Smooth muscle cell (in vitro differentiated cells): ENCODE data around the gene CFL1. TPM values are rescaled to one million over a fixed set of nuclear protein-coding genes. Genes with fewer than 3 reads are reported as not detected.

Experiments
- DNase-seq: peaks from one replicate; lab custom pipeline; 2025; ENCODE audit not compliant: unreplicated experiment; lab: John Stamatoyannopoulos, UW
- H2AFZ ChIP-seq: fragments of 200-600 bp; sonication (generic); 2 replicates; pipeline ENCODE4 v1.6.0; 2016; ENCODE audit warnings: antibody characterized with exemption, low read depth, mild to moderate bottlenecking
- H3F3A ChIP-seq: fragments of 200-600 bp; sonication (generic); 2 replicates; pipeline ENCODE4 v1.6.0; 2017; ENCODE audit warnings: antibody characterized with exemption, low read depth
- H3K27ac ChIP-seq: fragments of 200-600 bp; sonication (generic); 2 replicates; pipeline ENCODE4 v1.5.1; 2016; ENCODE audit warnings: low read depth, mild to moderate bottlenecking
- H3K27me3 ChIP-seq: fragments of 200-600 bp; sonication (generic); 2 replicates; pipeline ENCODE4 v1.6.1; 2016; ENCODE audit warnings: low read depth, mild to moderate bottlenecking
- H3K36me3 ChIP-seq: fragments of 200-600 bp; sonication (generic); 2 replicates; pipeline ENCODE4 v1.5.1; 2016; ENCODE audit warnings: low read depth
- H3K4me1 ChIP-seq: fragments of 200-600 bp; sonication (generic); 2 replicates; pipeline ENCODE4 v1.5.1; 2016; ENCODE audit warnings: low read depth
- H3K4me2 ChIP-seq: fragments of 200-600 bp; sonication (generic); 2 replicates; pipeline ENCODE4 v1.6.0; 2016; ENCODE audit warnings: mild to moderate bottlenecking
- H3K4me3 ChIP-seq: fragments of 200-600 bp; sonication (generic); 2 replicates; pipeline ENCODE4 v1.5.1; 2016; ENCODE audit warnings: mild to moderate bottlenecking
- H3K79me2 ChIP-seq: fragments of 200-600 bp; sonication (generic); 2 replicates; pipeline ENCODE4 v1.6.0; 2016; ENCODE audit warnings: low read depth, mild to moderate bottlenecking
- H3K9ac ChIP-seq: fragments of 200-600 bp; sonication (generic); 2 replicates; pipeline ENCODE4 v1.6.0; 2016; ENCODE audit warnings: low read depth
- H3K9me3 ChIP-seq: fragments of 200-600 bp; sonication (generic); replicated peaks from 2 replicates; pipeline ENCODE4 v1.5.1; 2016; ENCODE audit warnings: low read depth
- H4K20me1 ChIP-seq: fragments of 200-600 bp; sonication (generic); 2 replicates; pipeline ENCODE4 v1.6.0; 2016; ENCODE audit warnings: low read depth
- CTCF ChIP-seq: fragments of 200-600 bp; sonication (generic); IDR thresholded peaks from 2 replicates; pipeline ENCODE4 v1.5.1; 2017; ENCODE audit warnings: borderline replicate concordance, mild to moderate bottlenecking, antibody characterized with exemption; ENCODE audit not compliant: insufficient read depth, poor library complexity, severe bottlenecking
- WGBS: methylation state at CpG from one replicate; pipeline ENCODE4 v1.1.7; 2016; ENCODE audit warnings: low lambda C conversion rate; 5-methylcytosine and 5-hydroxymethylcytosine counted together
- polyA plus RNA-seq: library from polyadenylated mRNA; unstranded; fragments of >200 nt; fragmentation: Nextera tagmentation; extraction: Ambion mirVana; gene quantifications from 2 replicates; pipeline ENCODE4 v1.2.1, GENCODE V29; 2016
- total RNA-seq: library from RNA; depleted of rRNA; stranded (reverse); fragments of >200 nt; gene quantifications from 2 replicates; pipeline ENCODE4 v1.2.3, GENCODE V29; 2014

The CFL1 gene
- total and polyA plus RNA-seq, 2 experiments from 2014 or later, result 1,255 to 3,052 TPM

GRCh38 chr11:65896034-65896999 lies 38.3 kb upstream of the CFL1 start:
- Histone ChIP-seq H3F3A (peaks cover 15% of the 10 kb centered on the region), H3K4me3 (no peak overlapping the region), H3K9ac (no peak overlapping the region), H3K79me2 (peaks cover 70% of the 10 kb centered on the region), H4K20me1 (peaks cover 64% of the 10 kb centered on the region), H3K36me3 (no peaks in the 10 kb centered on the region), H3K4me1 (peaks cover 12% of the 10 kb centered on the region), H2AFZ (no peak overlapping the region), H3K27ac (no peak overlapping the region), H3K27me3 (no peaks in the 10 kb centered on the region), H3K9me3 (no peaks in the 10 kb centered on the region), H3K4me2 (no peak overlapping the region)
- 97% methylated on average over 14 of the region's 14 CpGs for WGBS
- no peak for TF ChIP-seq CTCF
- DNase-seq, result no peak

GRCh38 chr11:65895482-65895981 lies 37.6 kb upstream of the CFL1 start:
- H3F3A ChIP-seq, result peaks cover 7% of the 10 kb centered on the region
- DNase-seq, result no peak
- H3K4me3 ChIP-seq, result no peak overlapping the region
- no peaks in the 10 kb centered on the region for H3K36me3 ChIP-seq
- peaks cover 11% of the 10 kb centered on the region for H3K4me1 ChIP-seq
- no peaks in the 10 kb centered on the region for H3K9me3 ChIP-seq
- TF ChIP-seq CTCF, result no peak
- no peaks in the 10 kb centered on the region for H3K27me3 ChIP-seq
- H3K27ac ChIP-seq, result no peak overlapping the region
- H4K20me1 ChIP-seq, result peaks cover 72% of the 10 kb centered on the region
- WGBS, result 90% methylated on average over 5 of the region's 5 CpGs
- no peak overlapping the region for H2AFZ ChIP-seq
- no peak overlapping the region for H3K4me2 ChIP-seq
- H3K79me2 ChIP-seq, result peaks cover 70% of the 10 kb centered on the region
- H3K9ac ChIP-seq, result no peak overlapping the region

- 93% methylated on average over 16 of the region's 16 CpGs for WGBS
- no peak overlapping the region for H3K27ac ChIP-seq
These were observed 36.1 kb upstream of the CFL1 start for GRCh38 chr11:65894034-65894591.

More at GRCh38 chr11:65894034-65894591, 36.1 kb upstream of the CFL1 start:
- no peaks in the 10 kb centered on the region for H3K27me3 ChIP-seq
- H3K36me3 ChIP-seq, result no peaks in the 10 kb centered on the region
- peaks cover 10% of the 10 kb centered on the region for H3F3A ChIP-seq
- no peak overlapping the region for H3K9ac ChIP-seq
- no peak for DNase-seq
- H2AFZ ChIP-seq, result no peak overlapping the region
- H3K4me3 ChIP-seq, result no peak overlapping the region
- H4K20me1 ChIP-seq, result peaks cover 66% of the 10 kb centered on the region
- peaks cover 17% of the 10 kb centered on the region for H3K4me1 ChIP-seq
- H3K9me3 ChIP-seq, result no peaks in the 10 kb centered on the region
- H3K79me2 ChIP-seq, result peaks cover 65% of the 10 kb centered on the region
- no peak overlapping the region for H3K4me2 ChIP-seq
- no peak for TF ChIP-seq CTCF
